GM10266 (cell line): ENCODE measurements around the gene CACNA1D.

Experiments
- DNase-seq: peaks from one replicate; pipeline ENCODE4 v3.0.0; 2012; ENCODE audit errors: extremely low spot score
- TF ChIP-seq, protein P1 (sequence below): IDR thresholded peaks from 2 replicates; pipeline ENCODE4 v1.5.1; 2012; ENCODE audit warnings: mild to moderate bottlenecking, low read depth; ENCODE audit not compliant: control insufficient read depth, insufficient read depth; ENCODE audit errors: missing control alignments

CACNA1D gene

DNA sequence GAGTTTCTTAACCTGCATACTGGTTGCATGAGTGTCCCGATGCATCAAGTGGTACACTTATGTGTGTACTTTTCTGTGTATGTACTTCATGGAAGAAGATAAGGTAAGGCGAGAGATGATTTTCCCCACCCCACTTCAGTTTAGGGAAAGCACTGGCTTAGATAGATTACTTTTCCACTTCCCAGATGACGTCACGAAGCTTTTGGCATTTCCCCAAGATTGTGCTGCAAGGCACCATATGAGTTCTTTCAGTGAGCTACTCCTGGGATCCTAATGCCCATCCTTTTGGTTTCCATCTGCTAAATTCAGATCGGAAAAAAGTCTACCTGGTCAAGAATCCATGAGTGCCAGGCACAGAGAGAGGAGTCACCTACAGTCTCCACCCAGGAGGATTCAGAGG lies 356.5 kb downstream of the CACNA1D start:
- TF ChIP-seq, protein P1, sequence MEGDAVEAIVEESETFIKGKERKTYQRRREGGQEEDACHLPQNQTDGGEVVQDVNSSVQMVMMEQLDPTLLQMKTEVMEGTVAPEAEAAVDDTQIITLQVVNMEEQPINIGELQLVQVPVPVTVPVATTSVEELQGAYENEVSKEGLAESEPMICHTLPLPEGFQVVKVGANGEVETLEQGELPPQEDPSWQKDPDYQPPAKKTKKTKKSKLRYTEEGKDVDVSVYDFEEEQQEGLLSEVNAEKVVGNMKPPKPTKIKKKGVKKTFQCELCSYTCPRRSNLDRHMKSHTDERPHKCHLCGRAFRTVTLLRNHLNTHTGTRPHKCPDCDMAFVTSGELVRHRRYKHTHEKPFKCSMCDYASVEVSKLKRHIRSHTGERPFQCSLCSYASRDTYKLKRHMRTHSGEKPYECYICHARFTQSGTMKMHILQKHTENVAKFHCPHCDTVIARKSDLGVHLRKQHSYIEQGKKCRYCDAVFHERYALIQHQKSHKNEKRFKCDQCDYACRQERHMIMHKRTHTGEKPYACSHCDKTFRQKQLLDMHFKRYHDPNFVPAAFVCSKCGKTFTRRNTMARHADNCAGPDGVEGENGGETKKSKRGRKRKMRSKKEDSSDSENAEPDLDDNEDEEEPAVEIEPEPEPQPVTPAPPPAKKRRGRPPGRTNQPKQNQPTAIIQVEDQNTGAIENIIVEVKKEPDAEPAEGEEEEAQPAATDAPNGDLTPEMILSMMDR, result no peak

DNA sequence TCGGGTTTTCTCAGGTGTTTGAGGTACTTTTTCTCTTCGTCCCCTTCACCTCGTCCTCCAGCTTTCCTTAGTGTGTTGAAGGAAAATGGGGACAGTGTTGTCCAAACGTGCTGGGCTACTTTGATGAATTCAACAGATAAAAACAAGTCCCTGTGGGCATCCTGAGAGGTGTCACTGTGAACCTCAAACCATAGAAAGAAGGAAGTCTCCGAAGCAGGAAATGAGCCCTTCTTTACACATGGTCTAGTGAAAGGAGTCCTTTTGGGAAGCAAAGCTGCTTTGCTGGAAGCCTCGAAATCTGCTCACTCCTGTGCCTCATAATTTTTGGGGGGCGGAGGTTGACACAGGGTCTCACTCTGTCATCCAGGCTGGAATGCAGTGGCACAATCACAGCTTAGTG lies 362.6 kb downstream of the CACNA1D start:
- DNase-seq, result no peak
- TF ChIP-seq, protein P1, result no peak

More for the DNA sequence above, 356.5 kb downstream of the CACNA1D start:
- DNase-seq, result no peak

DNA sequence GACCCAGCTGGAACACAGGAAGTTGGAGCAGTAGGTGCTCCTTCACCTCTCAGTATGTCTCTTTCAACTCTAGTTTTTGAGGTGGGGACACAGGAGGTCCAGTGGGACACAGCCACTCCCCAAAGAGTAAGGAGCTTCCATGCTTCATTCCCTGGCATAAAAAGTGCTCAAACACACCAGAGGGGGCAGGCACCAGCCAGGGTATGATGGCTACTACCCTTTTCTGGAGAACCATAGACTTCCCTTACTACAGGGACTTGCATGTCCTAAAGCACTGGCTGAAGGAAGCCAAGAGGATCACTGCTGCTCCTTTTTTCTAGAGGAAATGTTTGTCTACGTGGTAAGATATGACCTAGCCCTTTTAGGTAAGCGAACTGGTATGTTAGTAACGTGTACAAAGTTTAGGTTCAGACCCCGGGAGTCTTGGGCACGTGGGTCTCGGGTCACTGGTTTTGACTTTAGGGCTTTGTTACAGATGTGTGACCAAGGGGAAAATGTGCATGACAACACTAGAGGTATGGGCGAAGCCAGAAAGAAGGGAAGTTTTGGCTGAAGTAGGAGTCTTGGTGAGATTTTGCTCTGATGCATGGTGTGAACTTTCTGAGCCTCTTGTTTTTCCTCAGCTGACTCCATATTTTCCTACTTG lies 363.8 kb downstream of the CACNA1D start:
- TF ChIP-seq, protein P1, result no peak

DNA sequence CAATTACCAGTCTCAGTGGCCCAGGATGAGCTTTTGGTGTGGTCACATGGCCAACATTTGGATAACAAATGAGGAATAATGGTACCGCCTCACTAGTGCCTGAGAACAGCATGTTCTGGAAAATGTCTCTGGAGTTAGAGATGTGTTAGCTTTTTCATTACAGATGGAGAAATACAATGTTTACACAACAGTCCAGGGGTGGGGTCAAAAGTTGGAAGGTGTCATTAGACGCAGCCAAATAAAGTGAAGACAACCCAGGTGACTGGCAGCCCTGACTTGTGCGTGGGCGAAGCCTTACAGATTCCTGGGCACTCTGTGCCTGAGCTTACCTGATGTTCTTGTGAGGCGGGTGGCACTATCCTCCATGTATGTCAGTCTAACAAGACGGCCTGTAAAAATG lies 364.8 kb downstream of the CACNA1D start:
- DNase-seq, result no peak
- TF ChIP-seq, protein P1, result no peak

More for the DNA sequence above, 363.8 kb downstream of the CACNA1D start:
- DNase-seq, result no peak

DNA sequence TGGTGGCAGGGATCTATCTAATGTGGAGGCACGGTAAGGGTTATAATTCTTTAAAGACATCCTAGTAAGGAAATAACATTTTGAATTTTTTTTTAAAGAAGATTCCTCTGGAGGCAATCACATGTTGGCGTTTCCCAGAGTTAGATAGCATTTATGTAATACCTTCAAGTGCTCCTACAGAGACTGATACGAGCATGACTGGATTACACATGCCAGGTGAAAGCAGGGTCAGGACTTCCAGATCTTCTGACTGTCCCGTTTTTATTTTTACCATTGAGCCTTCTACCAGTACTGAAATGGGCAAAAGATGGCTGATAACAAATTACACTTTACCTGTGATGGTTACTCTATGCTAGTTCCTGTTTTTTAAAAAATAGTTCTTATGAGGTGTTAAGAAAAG lies 365.8 kb downstream of the CACNA1D start:
- TF ChIP-seq, protein P1, result no peak
- DNase-seq, result no peak

DNA sequence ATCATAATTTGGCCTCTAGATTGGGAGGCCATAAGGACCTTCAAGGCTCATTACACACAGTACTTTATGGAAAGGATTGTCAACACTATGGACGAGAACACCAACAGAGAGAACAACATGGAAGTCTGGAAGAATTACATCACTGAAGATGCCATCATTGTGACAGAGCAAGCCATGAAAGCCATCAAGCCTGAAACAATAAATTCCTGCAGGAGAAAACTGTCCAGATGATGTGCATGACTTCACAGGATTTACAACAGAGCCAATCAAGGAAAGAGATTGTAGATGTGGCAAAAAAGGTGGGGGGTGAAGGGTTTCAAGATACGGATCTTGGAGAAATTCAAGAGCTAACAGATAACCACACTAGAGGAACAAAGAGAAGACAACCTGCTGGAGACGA lies 367.8 kb downstream of the CACNA1D start:
- no peak for DNase-seq
- TF ChIP-seq, protein P1, result no peak

DNA sequence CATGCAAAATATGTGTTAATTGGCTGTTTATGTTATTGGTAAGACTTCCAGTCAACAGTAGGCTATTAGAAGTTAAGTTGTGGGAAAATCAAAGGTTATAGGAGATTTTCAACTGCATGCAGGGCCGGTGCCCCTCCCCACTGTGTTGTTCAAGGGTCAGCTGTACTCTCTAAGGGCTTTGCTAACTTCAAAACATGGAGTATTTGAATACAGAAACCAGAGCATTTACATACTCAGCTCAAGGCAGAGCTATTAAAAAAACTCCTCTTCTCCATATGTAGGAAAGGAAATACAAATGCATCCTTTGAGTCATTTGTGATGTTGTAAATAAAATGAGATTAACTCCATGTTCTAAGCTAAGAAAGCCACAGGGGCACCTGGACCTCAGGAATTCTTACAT lies 368.7 kb downstream of the CACNA1D start:
- DNase-seq, result no peak
- TF ChIP-seq, protein P1, result no peak
